HEK293 (cell line): ENCODE measurements around the gene IRX3.

ENCODE experiments used
- CTCF ChIA-PET: fragments of 350-600 bp; formaldehyde crosslinking; extraction: SDS; loops from one replicate; lab custom pipeline; 2021; ENCODE audit warnings: antibody characterized with exemption; lab: Yijun Ruan, JAX
- POLR2A ChIA-PET: fragments of 300-600 bp; formaldehyde crosslinking; extraction: SDS; loops from one replicate; lab custom pipeline; 2020; ENCODE audit warnings: antibody characterized with exemption, inconsistent platforms; lab: Yijun Ruan, JAX
- H3K27ac ChIP-seq: fragments of 200-500 bp; sonication (Bioruptor generic); 2 replicates; pipeline ENCODE4 v1.5.1; 2014; ENCODE audit warnings: low read depth, low read length, control low read depth, inconsistent platforms; ENCODE audit errors: extremely low read depth
- H3K36me3 ChIP-seq, 2 experiments: fragments of 200-500 bp in 1 of 2; sonication (Bioruptor generic) in 1 of 2; 1 replicate in 1 of 2; 2 replicates in 1 of 2; pipeline ENCODE4 v1.5.1; 2014 to 2017; ENCODE audit warnings: inconsistent platforms in 2 of 2, low read length in 2 of 2; ENCODE audit not compliant: control insufficient read depth in 2 of 2, insufficient read depth in 1 of 2
- H3K4me1 ChIP-seq: fragments of 200-500 bp; sonication (Bioruptor generic); 2 replicates; pipeline ENCODE4 v1.5.1; 2014; ENCODE audit warnings: mild to moderate bottlenecking, low read length, inconsistent platforms; ENCODE audit not compliant: control insufficient read depth, insufficient read depth
- H3K4me3 ChIP-seq: 2 replicates; pipeline ENCODE4 v1.5.1; 2011; ENCODE audit warnings: low read depth, mild to moderate bottlenecking, control low read depth, low read length, moderate library complexity
- H3K9me3 ChIP-seq: fragments of 200-500 bp; sonication (Bioruptor generic); 2 replicates; pipeline ENCODE4 v1.5.1; 2014; ENCODE audit warnings: low read depth, low read length, inconsistent platforms; ENCODE audit not compliant: control insufficient read depth, insufficient read depth
- ATF2 ChIP-seq: fragments of 450-650 bp; formaldehyde crosslinking; IDR thresholded peaks from 2 replicates; pipeline ENCODE4 v1.5.1; 2016; ENCODE audit warnings: missing biosample characterization, missing genetic modification characterization, low read depth
- KLF1 ChIP-seq: fragments of 450-650 bp; formaldehyde crosslinking; IDR thresholded peaks from 2 replicates; pipeline ENCODE4 v1.5.1; 2016; ENCODE audit warnings: missing biosample characterization, missing genetic modification characterization
- PATZ1 ChIP-seq: fragments of 450-650 bp; formaldehyde crosslinking; IDR thresholded peaks from 2 replicates; pipeline ENCODE4 v1.5.1; 2016; ENCODE audit warnings: missing biosample characterization, missing genetic modification characterization
- ZBTB1 ChIP-seq: fragments of 450-650 bp; formaldehyde crosslinking; IDR thresholded peaks from 2 replicates; pipeline ENCODE4 v1.5.1; 2016; ENCODE audit warnings: missing biosample characterization, missing genetic modification characterization
- ZNF114 ChIP-seq: fragments of 450-650 bp; formaldehyde crosslinking; IDR thresholded peaks from 2 replicates; pipeline ENCODE4 v1.5.0; 2017; ENCODE audit warnings: missing biosample characterization, missing genetic modification characterization
- ZNF169 ChIP-seq: fragments of 450-650 bp; formaldehyde crosslinking; IDR thresholded peaks from 2 replicates; pipeline ENCODE4 v1.5.1; 2016; ENCODE audit warnings: missing biosample characterization, missing genetic modification characterization
- ZNF302 ChIP-seq: fragments of 450-650 bp; formaldehyde crosslinking; IDR thresholded peaks from 2 replicates; pipeline ENCODE4 v1.5.1; 2016; ENCODE audit warnings: missing biosample characterization, missing genetic modification characterization, low read depth
- ZNF335 ChIP-seq: fragments of 450-650 bp; formaldehyde crosslinking; conservative IDR thresholded peaks from 2 replicates; pipeline ENCODE4 v1.5.1; 2016; ENCODE audit warnings: missing biosample characterization, missing genetic modification characterization
- ZNF37A ChIP-seq: fragments of 450-650 bp; IDR thresholded peaks from 2 replicates; pipeline ENCODE4 v1.5.1; 2018; ENCODE audit warnings: missing biosample characterization, missing genetic modification characterization
- ZNF416 ChIP-seq: fragments of 450-650 bp; formaldehyde crosslinking; IDR thresholded peaks from 2 replicates; pipeline ENCODE4 v1.5.1; 2016; ENCODE audit warnings: missing biosample characterization, missing genetic modification characterization
- ZNF426 ChIP-seq: fragments of 450-650 bp; formaldehyde crosslinking; IDR thresholded peaks from 2 replicates; pipeline ENCODE4 v1.5.1; 2017; ENCODE audit warnings: missing biosample characterization, missing genetic modification characterization, mild to moderate bottlenecking, inconsistent platforms, moderate library complexity
- ZNF473 ChIP-seq: fragments of 450-650 bp; formaldehyde crosslinking; IDR thresholded peaks from 2 replicates; pipeline ENCODE4 v1.5.1; 2017; ENCODE audit warnings: missing biosample characterization, missing genetic modification characterization
- ZNF513 ChIP-seq: fragments of 450-650 bp; IDR thresholded peaks from 2 replicates; pipeline ENCODE4 v1.5.1; 2018; ENCODE audit warnings: missing biosample characterization, missing genetic modification characterization
- ZNF610 ChIP-seq: fragments of 450-650 bp; formaldehyde crosslinking; IDR thresholded peaks from 2 replicates; pipeline ENCODE4 v1.5.1; 2016; ENCODE audit warnings: missing biosample characterization, missing genetic modification characterization, borderline replicate concordance
- ZNF768 ChIP-seq: fragments of 450-650 bp; formaldehyde crosslinking; IDR thresholded peaks from 2 replicates; pipeline ENCODE4 v1.5.1; 2018; ENCODE audit warnings: missing biosample characterization, mild to moderate bottlenecking, missing genetic modification characterization
- ZSCAN4 ChIP-seq: fragments of 450-650 bp; formaldehyde crosslinking; IDR thresholded peaks from 2 replicates; pipeline ENCODE4 v1.5.1; 2017; ENCODE audit warnings: missing biosample characterization, missing genetic modification characterization

Gene IRX3

GRCh38 chr16:54316095-54316889, 29.7 kb upstream of the IRX3 start:
- no peaks in the 10 kb centered on the region for H3K4me1 ChIP-seq
- H3K36me3 ChIP-seq, result no peaks in the 10 kb centered on the region
- no peaks in the 10 kb centered on the region for H3K9me3 ChIP-seq
- no peak overlapping the region for H3K27ac ChIP-seq
- H3K4me3 ChIP-seq, result no peak overlapping the region
- POLR2A ChIA-PET, result no interaction called here
- TF ChIP-seq ZNF335, result 0 out of 2 replicates have a peak, but pooled peaks have one; percentile 19
- TF ChIP-seq ZNF768 (tag by site-specific recombination), result no peak
- no peak for TF ChIP-seq ZNF473 (tag by site-specific recombination)
- no peak for TF ChIP-seq ZNF169 (tag by site-specific recombination)
- CTCF ChIA-PET, result interaction anchor here (1.0 kb wide), 1 partner anchor 32 kb away, joined by 4 read pairs; no protein-coding TSS in a partner anchor

- Histone ChIP-seq H3K9me3 (no peaks in the 10 kb centered on the region), H3K36me3 (no peaks in the 10 kb centered on the region), H3K4me1 (no peaks in the 10 kb centered on the region), H3K4me3 (no peak overlapping the region), H3K27ac (no peak overlapping the region)
- TF ChIP-seq ZNF302 (no peak), ATF2 (0 out of 2 replicates have a peak, but pooled peaks have one; percentile 44)
- POLR2A ChIA-PET, result no interaction called here
- CTCF ChIA-PET, result no interaction called here
Measured at GRCh38 chr16:54313789-54314188, 27.2 kb upstream of the IRX3 start.

- no peaks in the 10 kb centered on the region for H3K9me3 ChIP-seq
- TF ChIP-seq ZNF610 (peak; percentile 98), ZSCAN4 (tag by site-specific recombination) (no peak), ZNF416 (tag by site-specific recombination) (no peak)
- TF ChIP-seq, all 188 proteins: peak for 1
- H3K27ac ChIP-seq, result no peak overlapping the region
- H3K36me3 ChIP-seq, result no peaks in the 10 kb centered on the region
- no peak overlapping the region for H3K4me3 ChIP-seq
- CTCF ChIA-PET, result no interaction called here
- POLR2A ChIA-PET, result no interaction called here
- H3K4me1 ChIP-seq, result no peaks in the 10 kb centered on the region
Measured at GRCh38 chr16:54312502-54312991, 26.0 kb upstream of the IRX3 start.

GRCh38 chr16:54309341-54309740, 22.8 kb upstream of the IRX3 start:
- Histone ChIP-seq H3K36me3 (no peaks in the 10 kb centered on the region), H3K27ac (no peak overlapping the region), H3K4me3 (no peak overlapping the region), H3K9me3 (no peaks in the 10 kb centered on the region), H3K4me1 (no peaks in the 10 kb centered on the region)
- TF ChIP-seq PATZ1 (no peak), ZNF426 (tag by site-specific recombination) (no peak), KLF1 (no peak), ZNF37A (tag by site-specific recombination) (no peak), ZNF114 (tag by site-specific recombination) (no peak), ZBTB1 (tag by site-specific recombination) (no peak), ZNF610 (no peak), ZNF513 (tag by site-specific recombination) (no peak)
- CTCF ChIA-PET, result no interaction called here
- POLR2A ChIA-PET, result no interaction called here
